GM06990 (cell line): Measurements from ENCODE around the gene CD34.

Experiments
- DNase-seq: peaks from one replicate; pipeline ENCODE4 v3.0.0-alpha.2; 2011; ENCODE audit not compliant: insufficient read length; ENCODE audit errors: extremely low read depth
- H3K27me3 ChIP-seq: replicated peaks from 2 replicates; pipeline ENCODE4 v1.6.0; 2011; ENCODE audit warnings: low read length; ENCODE audit not compliant: control insufficient read depth, insufficient read depth
- H3K36me3 ChIP-seq: 2 replicates; pipeline ENCODE4 v1.5.1; 2011; ENCODE audit warnings: low read length; ENCODE audit not compliant: control insufficient read depth, insufficient read depth
- H3K4me3 ChIP-seq: replicated peaks from 2 replicates; pipeline ENCODE4 v1.5.1; 2011; ENCODE audit warnings: low read depth, mild to moderate bottlenecking, control low read depth, low read length
- CTCF ChIP-seq: IDR thresholded peaks from 2 replicates; pipeline ENCODE4 v1.5.1; 2011; ENCODE audit warnings: low read length, control low read depth, mild to moderate bottlenecking, inconsistent platforms; ENCODE audit not compliant: insufficient read depth, poor library complexity, severe bottlenecking

The CD34 gene

GRCh38 chr1:207919523-207920170, 8.7 kb upstream of the CD34 start:
- H3K27me3 ChIP-seq, result peaks cover 3% of the 10 kb centered on the region
- H3K4me3 ChIP-seq, result no peak overlapping the region
- no peak for DNase-seq
- no peaks in the 10 kb centered on the region for H3K36me3 ChIP-seq
- no peak for TF ChIP-seq CTCF

GRCh38 chr1:207918581-207918980, 7.7 kb upstream of the CD34 start:
- DNase-seq, result no peak
- no peak for TF ChIP-seq CTCF
- no peak overlapping the region for H3K4me3 ChIP-seq
- no peaks in the 10 kb centered on the region for H3K36me3 ChIP-seq
- peaks cover 3% of the 10 kb centered on the region for H3K27me3 ChIP-seq

GRCh38 chr1:207918011-207918410, 7.1 kb upstream of the CD34 start:
- Histone ChIP-seq H3K27me3 (peaks cover 4% of the 10 kb centered on the region), H3K4me3 (no peak overlapping the region), H3K36me3 (no peaks in the 10 kb centered on the region)
- no peak for TF ChIP-seq CTCF
- DNase-seq, result no peak

- Histone ChIP-seq H3K27me3 (peaks cover 4% of the 10 kb centered on the region), H3K36me3 (no peaks in the 10 kb centered on the region), H3K4me3 (no peak overlapping the region)
- no peak for TF ChIP-seq CTCF
- DNase-seq, result no peak
Measured at GRCh38 chr1:207917080-207917479, 6.2 kb upstream of the CD34 start.

GRCh38 chr1:207913951-207914350, 3.0 kb upstream of the CD34 start:
- Histone ChIP-seq H3K4me3 (no peak overlapping the region), H3K36me3 (no peaks in the 10 kb centered on the region), H3K27me3 (peaks cover 6% of the 10 kb centered on the region)
- DNase-seq, result no peak
- no peak for TF ChIP-seq CTCF
